C4-2B (cell line): ENCODE measurements around the gene CBARP.

Source experiments
- ZFX ChIP-seq: fragments of 450-650 bp; IDR thresholded peaks from 2 replicates; pipeline ENCODE4 v1.6.1; 2017
- TF ChIP-seq, protein P1 (sequence below): fragments of 450-650 bp; conservative IDR thresholded peaks from 2 replicates; pipeline ENCODE4 v1.5.1; 2017; ENCODE audit warnings: mild to moderate bottlenecking

DNA sequence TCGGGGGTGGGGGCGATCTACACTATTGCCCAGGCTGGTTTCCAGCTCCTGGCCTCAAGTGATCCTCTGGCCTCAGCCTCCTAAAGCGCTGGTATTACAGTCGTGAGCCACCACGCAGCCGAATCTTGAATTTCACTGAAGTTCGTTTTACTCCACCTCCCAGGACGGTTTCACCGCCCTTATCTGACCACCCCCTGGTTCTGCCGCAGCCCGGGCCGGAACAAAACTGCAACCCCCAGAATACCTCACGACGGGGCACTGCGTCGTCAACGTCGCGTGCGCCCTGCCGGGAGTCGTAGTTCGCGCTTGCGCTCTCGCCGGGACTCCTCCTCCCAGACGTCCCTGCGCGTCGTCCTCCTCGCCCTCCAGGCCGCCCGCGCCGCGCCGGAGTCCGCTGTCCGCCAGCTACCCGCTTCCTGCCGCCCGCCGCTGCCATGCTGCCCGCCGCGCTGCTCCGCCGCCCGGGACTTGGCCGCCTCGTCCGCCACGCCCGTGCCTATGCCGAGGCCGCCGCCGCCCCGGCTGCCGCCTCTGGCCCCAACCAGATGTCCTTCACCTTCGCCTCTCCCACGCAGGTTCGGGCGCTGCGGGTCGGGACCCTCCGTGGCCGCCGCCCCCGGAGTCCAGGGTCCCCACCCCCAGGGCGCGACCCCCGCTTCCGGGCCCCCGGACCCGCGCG is 3.8 kb upstream of the CBARP start, which contains the start of gene ATP5F1D:
- TF ChIP-seq, protein P1, sequence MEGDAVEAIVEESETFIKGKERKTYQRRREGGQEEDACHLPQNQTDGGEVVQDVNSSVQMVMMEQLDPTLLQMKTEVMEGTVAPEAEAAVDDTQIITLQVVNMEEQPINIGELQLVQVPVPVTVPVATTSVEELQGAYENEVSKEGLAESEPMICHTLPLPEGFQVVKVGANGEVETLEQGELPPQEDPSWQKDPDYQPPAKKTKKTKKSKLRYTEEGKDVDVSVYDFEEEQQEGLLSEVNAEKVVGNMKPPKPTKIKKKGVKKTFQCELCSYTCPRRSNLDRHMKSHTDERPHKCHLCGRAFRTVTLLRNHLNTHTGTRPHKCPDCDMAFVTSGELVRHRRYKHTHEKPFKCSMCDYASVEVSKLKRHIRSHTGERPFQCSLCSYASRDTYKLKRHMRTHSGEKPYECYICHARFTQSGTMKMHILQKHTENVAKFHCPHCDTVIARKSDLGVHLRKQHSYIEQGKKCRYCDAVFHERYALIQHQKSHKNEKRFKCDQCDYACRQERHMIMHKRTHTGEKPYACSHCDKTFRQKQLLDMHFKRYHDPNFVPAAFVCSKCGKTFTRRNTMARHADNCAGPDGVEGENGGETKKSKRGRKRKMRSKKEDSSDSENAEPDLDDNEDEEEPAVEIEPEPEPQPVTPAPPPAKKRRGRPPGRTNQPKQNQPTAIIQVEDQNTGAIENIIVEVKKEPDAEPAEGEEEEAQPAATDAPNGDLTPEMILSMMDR, result no peak
- TF ChIP-seq ZFX, result peak; percentile 66; the same call in 1 of the 2 replicates
